SK-N-SH (cell line): ENCODE measurements around the gene COX8A.

ENCODE experiments used
- CHD2 ChIP-seq: fragments of 150-350 bp; IDR thresholded peaks from 2 replicates; pipeline ENCODE4 v1.6.1; 2018; ENCODE audit warnings: low read length; ENCODE audit not compliant: partially characterized antibody
- CTCF ChIP-seq: fragments of 200-600 bp; sonication (generic); IDR thresholded peaks from 2 replicates; pipeline ENCODE4 v1.6.1; 2017; ENCODE audit warnings: antibody characterized with exemption, mild to moderate bottlenecking, moderate library complexity
- FOXJ3 ChIP-seq: sonication (generic); formaldehyde crosslinking; IDR thresholded peaks from 2 replicates; pipeline ENCODE4 v1.5.1; 2020; ENCODE audit warnings: mild to moderate bottlenecking, missing genetic modification reagents
- MXI1 ChIP-seq: IDR thresholded peaks from 2 replicates; pipeline ENCODE4 v1.6.1; 2012; ENCODE audit warnings: mild to moderate bottlenecking, low read depth, low read length, improper control_type of control experiment
- NRF1 ChIP-seq: IDR thresholded peaks from 2 replicates; pipeline ENCODE4 v1.6.1; 2012; ENCODE audit warnings: low read depth, mild to moderate bottlenecking, low read length
- REST ChIP-seq: IDR thresholded peaks from 2 replicates; pipeline ENCODE4 v1.6.1; 2012; ENCODE audit warnings: mild to moderate bottlenecking, low read depth, low read length, moderate library complexity
- SMC3 ChIP-seq: IDR thresholded peaks from 2 replicates; pipeline ENCODE4 v1.6.1; 2012; ENCODE audit warnings: low read depth, low read length, improper control_type of control experiment
- TAF1 ChIP-seq: IDR thresholded peaks from 2 replicates; pipeline ENCODE4 v1.6.1; 2012; ENCODE audit warnings: low read depth, mild to moderate bottlenecking, low read length, moderate library complexity, borderline replicate concordance
- TCF12 ChIP-seq: IDR thresholded peaks from 2 replicates; pipeline ENCODE4 v1.4.0; 2012
- TEAD4 ChIP-seq: IDR thresholded peaks from 2 replicates; pipeline ENCODE4 v1.4.0; 2012; ENCODE audit warnings: mild to moderate bottlenecking, borderline replicate concordance; ENCODE audit not compliant: insufficient read depth
- USF2 ChIP-seq: fragments of 150-350 bp; IDR thresholded peaks from 2 replicates; pipeline ENCODE4 v1.6.1; 2017; ENCODE audit warnings: antibody characterized with exemption, low read length, low read depth, borderline replicate concordance
- TF ChIP-seq, protein P1 (sequence below): IDR thresholded peaks from 2 replicates; pipeline ENCODE4 v1.4.0; 2012; ENCODE audit warnings: low read depth

GRCh38 chr11:63933459-63933858 lies 41.0 kb upstream of the COX8A start:
- no peak for TF ChIP-seq CTCF
- TF ChIP-seq TCF12, result no peak
- no peak for TF ChIP-seq NRF1
- no peak for TF ChIP-seq FOXJ3
- no peak for TF ChIP-seq USF2
- no peak for TF ChIP-seq SMC3
- TF ChIP-seq, protein P1, sequence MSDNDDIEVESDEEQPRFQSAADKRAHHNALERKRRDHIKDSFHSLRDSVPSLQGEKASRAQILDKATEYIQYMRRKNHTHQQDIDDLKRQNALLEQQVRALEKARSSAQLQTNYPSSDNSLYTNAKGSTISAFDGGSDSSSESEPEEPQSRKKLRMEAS, result no peak
- no peak for TF ChIP-seq TAF1
- no peak for TF ChIP-seq CHD2
- TF ChIP-seq REST, result no peak
- TF ChIP-seq TEAD4, result no peak
- TF ChIP-seq MXI1, result no peak
